H1 (cell line): Measurements from ENCODE around the gene HDAC9. TPM values are rescaled to one million over a fixed set of nuclear protein-coding genes. Genes with fewer than 3 reads are reported as not detected.

ENCODE experiments used
- CTCF ChIA-PET: fragments of 300-600 bp; sonication (Branson Sonifier 250); formaldehyde crosslinking; loops from one replicate; lab custom pipeline; 2021; ENCODE audit not compliant: partially characterized antibody; lab: Charles Lee
- POLR2A ChIA-PET: fragments of 300-600 bp; sonication (Branson Sonifier 250); formaldehyde crosslinking; loops from one replicate; lab custom pipeline; 2021; ENCODE audit warnings: inconsistent platforms; ENCODE audit not compliant: partially characterized antibody; lab: Charles Lee
- DNase-seq, 2 experiments: peaks; one replicate each; pipeline versions ENCODE4 v3.0.0 to v3.0.0-alpha.2; 2010 to 2022; ENCODE audit warnings: low spot score in 2 of 2, low read depth in 1 of 2, mixed read lengths in 1 of 2
- FAIRE-seq: peaks from 2 replicates; lab custom pipeline; 2011; peaks lifted over from hg19 to GRCh38; lab: Jason Lieb, UNC
- H2AFZ ChIP-seq: 2 replicates; pipeline ENCODE4 v1.8.1; 2012; ENCODE audit warnings: low read length, inconsistent platforms
- H2AK5ac ChIP-seq: 2 replicates; pipeline ENCODE4 v1.6.1; 2013; ENCODE audit warnings: low read depth, low read length
- H2BK120ac ChIP-seq: replicated peaks from 2 replicates; pipeline ENCODE3; 2013; ENCODE audit warnings: low read depth, low read length, inconsistent platforms
- H2BK12ac ChIP-seq: 2 replicates; pipeline ENCODE4 v1.6.1; 2013; ENCODE audit warnings: low read depth, low read length
- H2BK15ac ChIP-seq: 2 replicates; pipeline ENCODE4 v1.6.1; 2013; ENCODE audit warnings: low read length
- H2BK20ac ChIP-seq: 2 replicates; pipeline ENCODE4 v1.6.1; 2013; ENCODE audit warnings: low read length
- H2BK5ac ChIP-seq: 2 replicates; pipeline ENCODE4 v1.6.1; 2013; ENCODE audit warnings: low read depth, low read length
- H3K14ac ChIP-seq: 2 replicates; pipeline ENCODE4 v1.6.1; 2013; ENCODE audit warnings: inconsistent platforms; ENCODE audit not compliant: insufficient read length
- H3K18ac ChIP-seq: 2 replicates; pipeline ENCODE4 v1.6.1; 2013; ENCODE audit warnings: low read length; ENCODE audit errors: extremely low read depth
- H3K23ac ChIP-seq: 2 replicates; pipeline ENCODE4 v1.6.1; 2013; ENCODE audit warnings: inconsistent platforms; ENCODE audit not compliant: insufficient read length
- H3K23me2 ChIP-seq: 2 replicates; pipeline ENCODE4 v1.6.1; 2013; ENCODE audit warnings: low read depth, low read length
- H3K27ac ChIP-seq: 2 replicates; pipeline ENCODE4 v1.6.1; 2011; ENCODE audit warnings: low read depth, low read length, inconsistent platforms
- H3K27me3 ChIP-seq, 4 experiments: replicated peaks in 1 of 4; 1 replicate in 1 of 4; 2 replicates in 3 of 4; pipeline versions ENCODE4 v1.6.1 to v1.8.1; 2011 to 2013; ENCODE audit warnings: low read length in 3 of 4, mild to moderate bottlenecking in 3 of 4, inconsistent platforms in 2 of 4, mixed read lengths in 2 of 4, moderate library complexity in 1 of 4; ENCODE audit not compliant: control insufficient read depth in 3 of 4, insufficient read depth in 3 of 4; ENCODE audit errors: extremely low read depth in 1 of 4
- H3K36me3 ChIP-seq, 4 experiments: 2 replicates each; pipeline versions ENCODE4 v1.6.1 to v1.8.1; 2011 to 2013; ENCODE audit warnings: mild to moderate bottlenecking in 4 of 4, low read length in 3 of 4, moderate library complexity in 2 of 4, control low read depth in 1 of 4, inconsistent platforms in 1 of 4; ENCODE audit not compliant: insufficient read depth in 4 of 4, control insufficient read depth in 2 of 4
- H3K4ac ChIP-seq: replicated peaks from 2 replicates; pipeline ENCODE3; 2013; ENCODE audit warnings: low read length, low read depth, mixed read lengths, inconsistent platforms; ENCODE audit not compliant: insufficient read length
- H3K4me1 ChIP-seq, 4 experiments: replicated peaks in 1 of 4; 1 replicate in 1 of 4; 2 replicates in 3 of 4; pipeline versions ENCODE4 v1.6.1 to v1.8.1; 2011 to 2013; ENCODE audit warnings: low read length in 3 of 4, inconsistent platforms in 2 of 4, mixed read lengths in 1 of 4; ENCODE audit not compliant: insufficient read depth in 4 of 4, control insufficient read depth in 3 of 4
- H3K4me2 ChIP-seq, 2 experiments: 2 replicates each; pipeline versions ENCODE4 v1.6.1 to v1.8.1; 2011 to 2013; ENCODE audit warnings: low read depth in 2 of 2, low read length in 2 of 2, control low read depth in 1 of 2, inconsistent platforms in 1 of 2, mild to moderate bottlenecking in 1 of 2; ENCODE audit not compliant: insufficient read depth in 1 of 2
- H3K4me3 ChIP-seq, 4 experiments: fragments of 200-600, 300-600 bp in 1 of 4; sonication (generic), shearing (Covaris generic), sonication (Bioruptor Twin) in 1 of 4; 2 replicates each; pipeline versions ENCODE4 v1.5.1 to v1.8.1; 2011 to 2016; ENCODE audit warnings: low read length in 4 of 4, low read depth in 3 of 4, control low read depth in 2 of 4, inconsistent platforms in 2 of 4, mild to moderate bottlenecking in 2 of 4, mixed read lengths in 1 of 4, moderate library complexity in 1 of 4; ENCODE audit not compliant: insufficient read depth in 2 of 4; ENCODE audit errors: extremely low read depth in 1 of 4
- H3K56ac ChIP-seq: replicated peaks from 2 replicates; pipeline ENCODE3; 2013; ENCODE audit warnings: low read depth, mild to moderate bottlenecking, mixed read lengths, low read length, inconsistent platforms; ENCODE audit not compliant: insufficient read length
- H3K79me1 ChIP-seq: 2 replicates; pipeline ENCODE4 v1.6.1; 2013; ENCODE audit warnings: low read depth, low read length, control low read depth
- H3K79me2 ChIP-seq, 2 experiments: 2 replicates each; pipeline versions ENCODE4 v1.6.1 to v1.8.1; 2012 to 2013; ENCODE audit warnings: low read length in 2 of 2, mild to moderate bottlenecking in 2 of 2, inconsistent platforms in 1 of 2; ENCODE audit not compliant: insufficient read depth in 2 of 2, control insufficient read depth in 1 of 2
- H3K9ac ChIP-seq, 4 experiments: replicated peaks in 1 of 4; 1 replicate in 1 of 4; 2 replicates in 3 of 4; pipeline versions ENCODE4 v1.6.1 to v1.8.1; 2011 to 2013; ENCODE audit warnings: low read depth in 3 of 4, low read length in 3 of 4, control low read depth in 2 of 4, mild to moderate bottlenecking in 2 of 4, moderate library complexity in 2 of 4, inconsistent platforms in 1 of 4; ENCODE audit errors: extremely low read depth in 1 of 4
- H3K9me3 ChIP-seq, 2 experiments: 2 replicates each; pipeline versions ENCODE4 v1.6.1 to v1.8.1; 2012 to 2013; ENCODE audit warnings: mild to moderate bottlenecking in 2 of 2, moderate library complexity in 2 of 2, control low read depth in 1 of 2, inconsistent platforms in 1 of 2, low read depth in 1 of 2, low read length in 1 of 2, mixed read lengths in 1 of 2; ENCODE audit not compliant: insufficient read depth in 2 of 2
- H4K20me1 ChIP-seq, 2 experiments: replicated peaks in 1 of 2; 2 replicates each; pipeline versions ENCODE3 to v1.8.1; 2011 to 2013; ENCODE audit warnings: inconsistent platforms in 2 of 2, low read length in 2 of 2, mild to moderate bottlenecking in 1 of 2; ENCODE audit not compliant: insufficient read depth in 2 of 2, control insufficient read depth in 1 of 2
- H4K5ac ChIP-seq: 2 replicates; pipeline ENCODE4 v1.6.1; 2013; ENCODE audit warnings: low read length, low read depth, mixed read lengths, inconsistent platforms; ENCODE audit not compliant: insufficient read length
- H4K8ac ChIP-seq: 2 replicates; pipeline ENCODE4 v1.8.0; 2013; ENCODE audit warnings: mild to moderate bottlenecking, moderate library complexity, low read length, inconsistent platforms; ENCODE audit not compliant: insufficient read depth; ENCODE audit errors: extremely low read depth
- H4K91ac ChIP-seq: replicated peaks from 2 replicates; pipeline ENCODE3; 2013; ENCODE audit warnings: low read length, mixed read lengths, inconsistent platforms; ENCODE audit not compliant: insufficient read length
- ASH2L ChIP-seq: fragments of 200-600, 300-600 bp; sonication (generic); IDR thresholded peaks from one replicate; pipeline ENCODE4 v1.7.1; 2017; ENCODE audit warnings: low read length
- CEBPB ChIP-seq: IDR thresholded peaks from 2 replicates; pipeline ENCODE4 v1.6.1; 2012; ENCODE audit warnings: low read depth, low read length
- CTBP2 ChIP-seq: IDR thresholded peaks from 2 replicates; pipeline ENCODE4 v1.7.0; 2011; ENCODE audit warnings: borderline replicate concordance, mild to moderate bottlenecking, moderate library complexity, mixed read lengths, low read length; ENCODE audit not compliant: insufficient read depth, insufficient read length
- GABPA ChIP-seq: IDR thresholded peaks from 2 replicates; pipeline ENCODE4 v1.6.1; 2011; ENCODE audit warnings: mild to moderate bottlenecking, low read length, moderate library complexity, borderline replicate concordance; ENCODE audit not compliant: insufficient read depth
- GTF2F1 ChIP-seq: IDR thresholded peaks from 2 replicates; pipeline ENCODE4 v1.6.1; 2012; ENCODE audit warnings: low read depth, low read length, improper control_type of control experiment, borderline replicate concordance
- KDM4A ChIP-seq: IDR thresholded peaks from one replicate; pipeline ENCODE4 v1.7.1; 2012; ENCODE audit warnings: low read depth, mild to moderate bottlenecking, moderate library complexity, low read length, inconsistent platforms; ENCODE audit not compliant: severe bottlenecking
- RAD21 ChIP-seq, 2 experiments: IDR thresholded peaks in 1 of 2; conservative IDR thresholded peaks in 1 of 2; 2 replicates each; pipeline ENCODE4 v1.6.1; 2011; ENCODE audit warnings: low read depth in 2 of 2, low read length in 2 of 2, improper control_type of control experiment in 1 of 2, inconsistent platforms in 1 of 2, mild to moderate bottlenecking in 1 of 2, moderate library complexity in 1 of 2
- RFX5 ChIP-seq: IDR thresholded peaks from 2 replicates; pipeline ENCODE4 v1.6.1; 2011; ENCODE audit warnings: low read depth, low read length, improper control_type of control experiment, borderline replicate concordance
- SIRT6 ChIP-seq: IDR thresholded peaks from one replicate; pipeline ENCODE4 v1.7.1; 2012; ENCODE audit warnings: low read length, inconsistent platforms
- SP1 ChIP-seq: IDR thresholded peaks from 2 replicates; pipeline ENCODE4 v1.6.1; 2011; ENCODE audit warnings: low read depth, low read length
- TAF1 ChIP-seq: IDR thresholded peaks from 2 replicates; pipeline ENCODE4 v1.6.1; 2011; ENCODE audit warnings: mild to moderate bottlenecking, low read depth, low read length
- TAF7 ChIP-seq: optimal IDR thresholded peaks from 2 replicates; pipeline ENCODE3; 2011; ENCODE audit warnings: low read depth, mild to moderate bottlenecking, inconsistent platforms, low read length, moderate library complexity, borderline replicate concordance
- WGBS, 2 experiments: shearing (Covaris generic) in 1 of 2; methylation state at CpG; one replicate each; pipeline versions ENCODE4 v1.1.6 to v1.1.7; 2013 to 2015; ENCODE audit warnings: low lambda C conversion rate in 2 of 2, mixed read lengths in 2 of 2, inconsistent platforms in 1 of 2, low coverage in 1 of 2, missing lambda C conversion rate in 1 of 2; ENCODE audit not compliant: insufficient replicate concordance in 2 of 2, insufficient coverage in 1 of 2, insufficient read length in 1 of 2; ENCODE audit errors: extremely low coverage in 1 of 2, missing lambda C conversion rate in 1 of 2; 5-methylcytosine and 5-hydroxymethylcytosine counted together
- polyA plus RNA-seq, 7 experiments: library from polyadenylated mRNA; depleted of rRNA in 3 of 7; stranded (reverse) in 5 of 7; unstranded in 2 of 7; fragments of >200 nt in 5 of 7; fragments of 200-250 nt in 2 of 7; gene quantifications; 1 replicate in 5 of 7; 2 replicates in 1 of 7; 4 replicates in 1 of 7; pipeline versions ENCODE4 v1.2.1 to v1.2.3, GENCODE V29; 2011 to 2013; ENCODE audit warnings: missing spikeins in 2 of 7, mixed read lengths in 2 of 7
- total RNA-seq: library from RNA; stranded (reverse); fragmentation: NEBNext Ultra II Directional; extraction: Animal tissue kit (Norgen Biotek cat#: 25700); gene quantifications from 2 replicates; pipeline ENCODE4 v1.2.1, GENCODE V29; 2021
- TF ChIP-seq, protein P1 (sequence below): IDR thresholded peaks from 2 replicates; pipeline ENCODE4 v1.6.1; 2011; ENCODE audit warnings: low read depth, mild to moderate bottlenecking, low read length; ENCODE audit not compliant: insufficient read depth

HDAC9 gene
- total and polyA plus RNA-seq, 2 of the 8 experiments (the other 6 are each of a cell fraction or from before 2014, with no cell fraction given) = 9.5 to 13.1 TPM

GRCh38 chr7:18496341-18496700 is 772 bp downstream of the HDAC9 start:
- Histone ChIP-seq H3K79me1 (no peaks in the 10 kb centered on the region), H3K14ac (no peak overlapping the region), H2AK5ac (no peak overlapping the region), H4K5ac (no peak overlapping the region), H2BK12ac (peak overlapping the region; percentile 52; the same call in 1 of the 2 replicates), H3K9ac (peak overlapping the region; percentile 20 to 82 (median 68); a peak in 6 of 7 replicates), H3K4ac (no peak overlapping the region), H3K23ac (no peak overlapping the region), H3K27me3 (no peaks in the 10 kb centered on the region), H2BK15ac (no peak overlapping the region), H4K20me1 (no peaks in the 10 kb centered on the region), H2BK20ac (no peak overlapping the region), H3K27ac (peak overlapping the region; percentile 64; the same call in 1 of the 2 replicates), H3K9me3 (no peaks in the 10 kb centered on the region), H3K4me2 (peak overlapping the region; percentile 88 to 97), H2BK120ac (peak overlapping the region; percentile 68), H2AFZ (peak overlapping the region; percentile 48; the same call in 1 of the 2 replicates), H3K18ac (peak overlapping the region; percentile 49), H3K4me1 (peaks cover 2 to 10% (median 9%) of the 10 kb centered on the region in 4 experiments; a peak in 4 of 7 replicates), H3K4me3 (peak overlapping the region; percentile 32 to 68 (median 46)), H3K23me2 (peaks cover 8% of the 10 kb centered on the region), H2BK5ac (peak overlapping the region; percentile 56; the same call in 1 of the 2 replicates), H4K8ac (no peak overlapping the region), H4K91ac (peak overlapping the region; percentile 45), H3K79me2 (peaks cover 0 to 21% of the 10 kb centered on the region in 2 experiments; a peak in 2 of 4 replicates), H3K36me3 (no peaks in the 10 kb centered on the region), H3K56ac (no peak overlapping the region)
- WGBS, 2 experiments = 3% methylated on average over 3 of the region's 3 CpGs; no CpG with 5 or more reads in 1 of the 2 experiments
- ChIA-PET CTCF (interaction anchor here (1.0 to 3.7 kb wide), 9 partner anchors 8 to 143 kb away, joined by 3 to 32 read pairs (median 3); no protein-coding TSS in a partner anchor), POLR2A (interaction anchor here (0.8 to 5.7 kb wide), 15 partner anchors 11 to 138 kb away, joined by 3 to 47 read pairs (median 4); no protein-coding TSS in a partner anchor)
- DNase-seq (no peak), FAIRE-seq (no peak)
- TF ChIP-seq TAF7 (no peak), GTF2F1 (no peak), CEBPB (no peak), TAF1 (no peak), ASH2L (no peak), RFX5 (no peak), GABPA (no peak), SP1 (no peak), KDM4A (no peak), RAD21 (IDR thresholded peaks at IDR 0.05 in 1 of 2, conservative IDR thresholded peaks at IDR 0.05 in 1 of 2; ENCODE audit: low read depth in 2 of 2, low read length in 2 of 2) (no peak), CTBP2 (no peak), SIRT6 (no peak)
- TF ChIP-seq, protein P1, sequence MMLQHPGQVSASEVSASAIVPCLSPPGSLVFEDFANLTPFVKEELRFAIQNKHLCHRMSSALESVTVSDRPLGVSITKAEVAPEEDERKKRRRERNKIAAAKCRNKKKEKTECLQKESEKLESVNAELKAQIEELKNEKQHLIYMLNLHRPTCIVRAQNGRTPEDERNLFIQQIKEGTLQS = no peak
